H1 (cell line): ENCODE measurements around the gene USP53. TPM values are rescaled to one million over a fixed set of nuclear protein-coding genes. Genes with fewer than 3 reads are reported as not detected.

Source experiments
- CTCF ChIA-PET: fragments of 300-600 bp; sonication (Branson Sonifier 250); formaldehyde crosslinking; loops from one replicate; lab custom pipeline; 2021; ENCODE audit not compliant: partially characterized antibody; lab: Charles Lee
- POLR2A ChIA-PET: fragments of 300-600 bp; sonication (Branson Sonifier 250); formaldehyde crosslinking; loops from one replicate; lab custom pipeline; 2021; ENCODE audit warnings: inconsistent platforms; ENCODE audit not compliant: partially characterized antibody; lab: Charles Lee
- DNase-seq, 2 experiments: peaks; one replicate each; pipeline versions ENCODE4 v3.0.0 to v3.0.0-alpha.2; 2010 to 2022; ENCODE audit warnings: low spot score in 2 of 2, low read depth in 1 of 2, mixed read lengths in 1 of 2
- FAIRE-seq: peaks from 2 replicates; lab custom pipeline; 2011; peaks lifted over from hg19 to GRCh38; lab: Jason Lieb, UNC
- H2AFZ ChIP-seq: 2 replicates; pipeline ENCODE4 v1.8.1; 2012; ENCODE audit warnings: low read length, inconsistent platforms
- H2AK5ac ChIP-seq: 2 replicates; pipeline ENCODE4 v1.6.1; 2013; ENCODE audit warnings: low read depth, low read length
- H2BK120ac ChIP-seq: replicated peaks from 2 replicates; pipeline ENCODE3; 2013; ENCODE audit warnings: low read depth, low read length, inconsistent platforms
- H2BK12ac ChIP-seq: 2 replicates; pipeline ENCODE4 v1.6.1; 2013; ENCODE audit warnings: low read depth, low read length
- H2BK15ac ChIP-seq: 2 replicates; pipeline ENCODE4 v1.6.1; 2013; ENCODE audit warnings: low read length
- H2BK20ac ChIP-seq: 2 replicates; pipeline ENCODE4 v1.6.1; 2013; ENCODE audit warnings: low read length
- H2BK5ac ChIP-seq: 2 replicates; pipeline ENCODE4 v1.6.1; 2013; ENCODE audit warnings: low read depth, low read length
- H3K14ac ChIP-seq: 2 replicates; pipeline ENCODE4 v1.6.1; 2013; ENCODE audit warnings: inconsistent platforms; ENCODE audit not compliant: insufficient read length
- H3K18ac ChIP-seq: 2 replicates; pipeline ENCODE4 v1.6.1; 2013; ENCODE audit warnings: low read length; ENCODE audit errors: extremely low read depth
- H3K23ac ChIP-seq: 2 replicates; pipeline ENCODE4 v1.6.1; 2013; ENCODE audit warnings: inconsistent platforms; ENCODE audit not compliant: insufficient read length
- H3K23me2 ChIP-seq: 2 replicates; pipeline ENCODE4 v1.6.1; 2013; ENCODE audit warnings: low read depth, low read length
- H3K27ac ChIP-seq: 2 replicates; pipeline ENCODE4 v1.6.1; 2011; ENCODE audit warnings: low read depth, low read length, inconsistent platforms
- H3K27me3 ChIP-seq, 4 experiments: replicated peaks in 1 of 4; 1 replicate in 1 of 4; 2 replicates in 3 of 4; pipeline versions ENCODE4 v1.6.1 to v1.8.1; 2011 to 2013; ENCODE audit warnings: low read length in 3 of 4, mild to moderate bottlenecking in 3 of 4, inconsistent platforms in 2 of 4, mixed read lengths in 2 of 4, moderate library complexity in 1 of 4; ENCODE audit not compliant: control insufficient read depth in 3 of 4, insufficient read depth in 3 of 4; ENCODE audit errors: extremely low read depth in 1 of 4
- H3K36me3 ChIP-seq, 4 experiments: 2 replicates each; pipeline versions ENCODE4 v1.6.1 to v1.8.1; 2011 to 2013; ENCODE audit warnings: mild to moderate bottlenecking in 4 of 4, low read length in 3 of 4, moderate library complexity in 2 of 4, control low read depth in 1 of 4, inconsistent platforms in 1 of 4; ENCODE audit not compliant: insufficient read depth in 4 of 4, control insufficient read depth in 2 of 4
- H3K4ac ChIP-seq: replicated peaks from 2 replicates; pipeline ENCODE3; 2013; ENCODE audit warnings: low read length, low read depth, mixed read lengths, inconsistent platforms; ENCODE audit not compliant: insufficient read length
- H3K4me1 ChIP-seq, 4 experiments: replicated peaks in 1 of 4; 1 replicate in 1 of 4; 2 replicates in 3 of 4; pipeline versions ENCODE4 v1.6.1 to v1.8.1; 2011 to 2013; ENCODE audit warnings: low read length in 3 of 4, inconsistent platforms in 2 of 4, mixed read lengths in 1 of 4; ENCODE audit not compliant: insufficient read depth in 4 of 4, control insufficient read depth in 3 of 4
- H3K4me2 ChIP-seq, 2 experiments: 2 replicates each; pipeline versions ENCODE4 v1.6.1 to v1.8.1; 2011 to 2013; ENCODE audit warnings: low read depth in 2 of 2, low read length in 2 of 2, control low read depth in 1 of 2, inconsistent platforms in 1 of 2, mild to moderate bottlenecking in 1 of 2; ENCODE audit not compliant: insufficient read depth in 1 of 2
- H3K4me3 ChIP-seq, 4 experiments: fragments of 200-600, 300-600 bp in 1 of 4; sonication (generic), shearing (Covaris generic), sonication (Bioruptor Twin) in 1 of 4; 2 replicates each; pipeline versions ENCODE4 v1.5.1 to v1.8.1; 2011 to 2016; ENCODE audit warnings: low read length in 4 of 4, low read depth in 3 of 4, control low read depth in 2 of 4, inconsistent platforms in 2 of 4, mild to moderate bottlenecking in 2 of 4, mixed read lengths in 1 of 4, moderate library complexity in 1 of 4; ENCODE audit not compliant: insufficient read depth in 2 of 4; ENCODE audit errors: extremely low read depth in 1 of 4
- H3K56ac ChIP-seq: replicated peaks from 2 replicates; pipeline ENCODE3; 2013; ENCODE audit warnings: low read depth, mild to moderate bottlenecking, mixed read lengths, low read length, inconsistent platforms; ENCODE audit not compliant: insufficient read length
- H3K79me1 ChIP-seq: 2 replicates; pipeline ENCODE4 v1.6.1; 2013; ENCODE audit warnings: low read depth, low read length, control low read depth
- H3K79me2 ChIP-seq, 2 experiments: 2 replicates each; pipeline versions ENCODE4 v1.6.1 to v1.8.1; 2012 to 2013; ENCODE audit warnings: low read length in 2 of 2, mild to moderate bottlenecking in 2 of 2, inconsistent platforms in 1 of 2; ENCODE audit not compliant: insufficient read depth in 2 of 2, control insufficient read depth in 1 of 2
- H3K9ac ChIP-seq, 4 experiments: replicated peaks in 1 of 4; 1 replicate in 1 of 4; 2 replicates in 3 of 4; pipeline versions ENCODE4 v1.6.1 to v1.8.1; 2011 to 2013; ENCODE audit warnings: low read depth in 3 of 4, low read length in 3 of 4, control low read depth in 2 of 4, mild to moderate bottlenecking in 2 of 4, moderate library complexity in 2 of 4, inconsistent platforms in 1 of 4; ENCODE audit errors: extremely low read depth in 1 of 4
- H3K9me3 ChIP-seq, 2 experiments: 2 replicates each; pipeline versions ENCODE4 v1.6.1 to v1.8.1; 2012 to 2013; ENCODE audit warnings: mild to moderate bottlenecking in 2 of 2, moderate library complexity in 2 of 2, control low read depth in 1 of 2, inconsistent platforms in 1 of 2, low read depth in 1 of 2, low read length in 1 of 2, mixed read lengths in 1 of 2; ENCODE audit not compliant: insufficient read depth in 2 of 2
- H4K20me1 ChIP-seq, 2 experiments: replicated peaks in 1 of 2; 2 replicates each; pipeline versions ENCODE3 to v1.8.1; 2011 to 2013; ENCODE audit warnings: inconsistent platforms in 2 of 2, low read length in 2 of 2, mild to moderate bottlenecking in 1 of 2; ENCODE audit not compliant: insufficient read depth in 2 of 2, control insufficient read depth in 1 of 2
- H4K5ac ChIP-seq: 2 replicates; pipeline ENCODE4 v1.6.1; 2013; ENCODE audit warnings: low read length, low read depth, mixed read lengths, inconsistent platforms; ENCODE audit not compliant: insufficient read length
- H4K8ac ChIP-seq: 2 replicates; pipeline ENCODE4 v1.8.0; 2013; ENCODE audit warnings: mild to moderate bottlenecking, moderate library complexity, low read length, inconsistent platforms; ENCODE audit not compliant: insufficient read depth; ENCODE audit errors: extremely low read depth
- H4K91ac ChIP-seq: replicated peaks from 2 replicates; pipeline ENCODE3; 2013; ENCODE audit warnings: low read length, mixed read lengths, inconsistent platforms; ENCODE audit not compliant: insufficient read length
- NANOG ChIP-seq: IDR thresholded peaks from 2 replicates; pipeline ENCODE4 v1.6.1; 2011; ENCODE audit warnings: low read length, low read depth, mild to moderate bottlenecking, inconsistent platforms; ENCODE audit not compliant: insufficient read depth, poor library complexity, severe bottlenecking
- WGBS, 2 experiments: shearing (Covaris generic) in 1 of 2; methylation state at CpG; one replicate each; pipeline versions ENCODE4 v1.1.6 to v1.1.7; 2013 to 2015; ENCODE audit warnings: low lambda C conversion rate in 2 of 2, mixed read lengths in 2 of 2, inconsistent platforms in 1 of 2, low coverage in 1 of 2, missing lambda C conversion rate in 1 of 2; ENCODE audit not compliant: insufficient replicate concordance in 2 of 2, insufficient coverage in 1 of 2, insufficient read length in 1 of 2; ENCODE audit errors: extremely low coverage in 1 of 2, missing lambda C conversion rate in 1 of 2; 5-methylcytosine and 5-hydroxymethylcytosine counted together
- polyA plus RNA-seq, 7 experiments: library from polyadenylated mRNA; depleted of rRNA in 3 of 7; stranded (reverse) in 5 of 7; unstranded in 2 of 7; fragments of >200 nt in 5 of 7; fragments of 200-250 nt in 2 of 7; gene quantifications; 1 replicate in 5 of 7; 2 replicates in 1 of 7; 4 replicates in 1 of 7; pipeline versions ENCODE4 v1.2.1 to v1.2.3, GENCODE V29; 2011 to 2013; ENCODE audit warnings: missing spikeins in 2 of 7, mixed read lengths in 2 of 7
- total RNA-seq: library from RNA; stranded (reverse); fragmentation: NEBNext Ultra II Directional; extraction: Animal tissue kit (Norgen Biotek cat#: 25700); gene quantifications from 2 replicates; pipeline ENCODE4 v1.2.1, GENCODE V29; 2021

USP53 gene
- total and polyA plus RNA-seq, 2 of the 8 experiments (the other 6 are each of a cell fraction or from before 2014, with no cell fraction given): 2.9 to 14.9 TPM

DNA sequence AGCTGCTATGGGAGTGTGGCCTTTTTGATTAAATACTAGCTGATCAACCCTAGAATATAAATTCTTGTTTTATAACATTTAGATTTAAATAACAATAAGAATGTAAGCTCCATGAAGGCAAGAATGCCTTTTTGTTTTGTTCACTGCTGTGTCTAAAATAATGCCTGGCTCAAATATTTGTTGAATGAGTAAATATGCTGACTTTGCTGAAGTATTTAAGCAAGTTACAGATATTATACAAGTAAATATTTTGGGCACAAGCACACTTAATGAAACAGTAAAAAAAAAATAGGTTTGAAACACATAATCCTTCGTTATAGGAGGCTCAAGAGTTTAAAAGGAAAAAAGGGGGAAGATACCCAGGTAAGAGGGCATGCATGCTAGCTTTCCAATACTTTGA is 85.3 kb downstream of the USP53 start:
- CTCF ChIA-PET: interaction anchor here (1.3 to 4.0 kb wide), 2 partner anchors 254 to 314 kb away, joined by 3 to 12 read pairs; no protein-coding TSS in a partner anchor

More for the DNA sequence above, 85.3 kb downstream of the USP53 start:
- no peak overlapping the region for H3K27ac ChIP-seq
- no peak overlapping the region for H3K18ac ChIP-seq
- WGBS, 2 experiments: 80% methylated on average over 1 of the region's 1 CpG; no CpG with 5 or more reads in 1 of the 2 experiments
- H3K4me3 ChIP-seq: no peak overlapping the region
- H4K8ac ChIP-seq: no peak overlapping the region
- no peak overlapping the region for H3K4me2 ChIP-seq
- no peak overlapping the region for H2AK5ac ChIP-seq
- H3K9ac ChIP-seq: no peak overlapping the region
- no peak overlapping the region for H2AFZ ChIP-seq
- H4K20me1 ChIP-seq: no peaks in the 10 kb centered on the region
- no peaks in the 10 kb centered on the region for H3K9me3 ChIP-seq
- H3K4me1 ChIP-seq: peaks cover 2 to 6% (median 3%) of the 10 kb centered on the region in 4 experiments; a peak in 6 of 7 replicates
- H4K91ac ChIP-seq: no peak overlapping the region
- no peak for DNase-seq
- no peak overlapping the region for H3K56ac ChIP-seq
- peaks cover 0 to 25% (median 2%) of the 10 kb centered on the region in 4 experiments; a peak in 4 of 8 replicates for H3K36me3 ChIP-seq
- no peak overlapping the region for H2BK120ac ChIP-seq
- FAIRE-seq: no peak
- H3K23me2 ChIP-seq: peaks cover 11% of the 10 kb centered on the region
- POLR2A ChIA-PET: interaction anchor here (0.6 kb wide), 1 partner anchor 194 kb away, joined by 3 read pairs; no protein-coding TSS in a partner anchor
- H3K79me1 ChIP-seq: peaks cover 8% of the 10 kb centered on the region; the same call in 1 of the 2 replicates
- H3K4ac ChIP-seq: no peak overlapping the region
- TF ChIP-seq NANOG: no peak
- H4K5ac ChIP-seq: no peak overlapping the region
- H2BK12ac ChIP-seq: no peak overlapping the region
- H3K79me2 ChIP-seq: peaks cover 3 to 14% of the 10 kb centered on the region in 2 experiments; a peak in 3 of 4 replicates
- H2BK5ac ChIP-seq: no peak overlapping the region
- no peak overlapping the region for H3K14ac ChIP-seq
- H3K23ac ChIP-seq: no peak overlapping the region
- no peak overlapping the region for H2BK20ac ChIP-seq
- no peaks in the 10 kb centered on the region for H3K27me3 ChIP-seq
- no peak overlapping the region for H2BK15ac ChIP-seq
